Testis (tissue), 2 donors: ENCODE data around the gene PTPRT.
A peak's percentile ranks its signal among the peaks of the same experiment; 100 is the strongest.

Experiments used
- POLR2A ChIP-seq: fragments of 450-650 bp; IDR thresholded peaks from one replicate; pipeline ENCODE4 v1.6.1; 2017; ENCODE audit warnings: antibody characterized with exemption, mild to moderate bottlenecking, moderate library complexity
- TF ChIP-seq, protein P1 (sequence below), 3 experiments: fragments of 450-650 bp in 2 of 3; fragments of 200-600 bp in 1 of 3; sonication (generic) in 1 of 3; IDR thresholded peaks; one replicate each; pipeline ENCODE4 v1.5.1; 2016 to 2019; ENCODE audit warnings: antibody characterized with exemption in 3 of 3, mild to moderate bottlenecking in 2 of 3, moderate library complexity in 1 of 3

DNA sequence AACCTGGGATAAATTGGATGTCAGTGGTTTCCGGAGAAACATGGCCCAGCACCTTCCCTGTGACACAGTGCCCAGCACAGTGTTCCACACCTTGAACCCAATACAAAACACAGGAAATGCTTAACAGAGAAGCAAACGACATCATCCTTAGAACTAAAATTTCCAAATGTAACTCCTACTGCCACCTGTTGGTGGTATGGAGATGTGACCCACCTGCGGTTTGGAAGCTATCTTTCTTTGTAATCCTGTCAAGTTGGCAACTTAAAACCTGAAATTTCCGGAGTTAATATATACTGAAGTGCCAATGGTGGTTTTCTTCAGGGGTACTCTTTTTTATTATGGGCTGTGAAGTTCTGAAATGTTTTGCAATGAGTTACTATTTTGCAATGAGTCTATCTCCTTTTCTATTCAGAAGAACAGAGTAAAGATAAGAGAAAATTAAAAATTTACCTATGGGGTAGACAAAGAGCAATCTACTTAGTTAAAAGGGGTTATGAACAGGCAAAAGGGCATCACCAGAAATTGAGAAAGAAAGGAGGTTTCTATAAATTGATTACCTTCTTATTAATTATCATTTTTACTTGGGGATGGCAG lies 658.8 kb downstream of the PTPRT start:
- TF ChIP-seq, protein P1, sequence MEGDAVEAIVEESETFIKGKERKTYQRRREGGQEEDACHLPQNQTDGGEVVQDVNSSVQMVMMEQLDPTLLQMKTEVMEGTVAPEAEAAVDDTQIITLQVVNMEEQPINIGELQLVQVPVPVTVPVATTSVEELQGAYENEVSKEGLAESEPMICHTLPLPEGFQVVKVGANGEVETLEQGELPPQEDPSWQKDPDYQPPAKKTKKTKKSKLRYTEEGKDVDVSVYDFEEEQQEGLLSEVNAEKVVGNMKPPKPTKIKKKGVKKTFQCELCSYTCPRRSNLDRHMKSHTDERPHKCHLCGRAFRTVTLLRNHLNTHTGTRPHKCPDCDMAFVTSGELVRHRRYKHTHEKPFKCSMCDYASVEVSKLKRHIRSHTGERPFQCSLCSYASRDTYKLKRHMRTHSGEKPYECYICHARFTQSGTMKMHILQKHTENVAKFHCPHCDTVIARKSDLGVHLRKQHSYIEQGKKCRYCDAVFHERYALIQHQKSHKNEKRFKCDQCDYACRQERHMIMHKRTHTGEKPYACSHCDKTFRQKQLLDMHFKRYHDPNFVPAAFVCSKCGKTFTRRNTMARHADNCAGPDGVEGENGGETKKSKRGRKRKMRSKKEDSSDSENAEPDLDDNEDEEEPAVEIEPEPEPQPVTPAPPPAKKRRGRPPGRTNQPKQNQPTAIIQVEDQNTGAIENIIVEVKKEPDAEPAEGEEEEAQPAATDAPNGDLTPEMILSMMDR (IDR thresholded peaks at IDR 0.05): peak in 2 of 3 experiments; percentile 65 to 76
- no peak for TF ChIP-seq POLR2A
